OCI-LY3 (cell line): ENCODE measurements around the gene ANKRD33B.

Experiments used
- EZH2phosphoT487 ChIP-seq: fragments of 200-600 bp; shearing (Covaris generic); IDR thresholded peaks from 2 replicates; pipeline ENCODE4 v1.6.1; 2018; ENCODE audit warnings: antibody characterized with exemption, mixed run types, low read depth
- TF ChIP-seq, protein P1 (sequence below): fragments of 200-600, 300-600 bp; sonication (generic); IDR thresholded peaks from 2 replicates; pipeline ENCODE4 v1.5.1; 2014; ENCODE audit warnings: antibody characterized with exemption, low read length, low read depth

DNA sequence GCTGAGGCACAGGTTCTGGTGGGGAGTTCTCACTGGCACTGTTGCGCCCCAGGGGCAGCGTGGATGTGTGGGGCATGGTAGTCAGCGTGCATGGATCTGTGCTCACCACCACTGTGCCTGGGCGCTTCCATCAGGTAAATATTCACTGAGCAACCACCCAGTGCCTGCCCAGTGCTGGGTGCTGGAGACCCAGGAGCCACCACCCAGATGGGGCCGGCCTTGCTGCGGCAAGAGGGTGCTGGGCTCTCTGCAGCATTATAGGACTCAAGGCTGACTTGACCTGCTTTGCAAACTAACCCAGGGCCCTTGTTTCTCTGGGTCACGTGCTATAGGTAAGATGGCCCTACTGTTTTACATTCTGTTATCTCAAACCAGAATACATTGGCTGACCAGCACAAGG is 136.6 kb downstream of the ANKRD33B start:
- TF ChIP-seq, protein P1, sequence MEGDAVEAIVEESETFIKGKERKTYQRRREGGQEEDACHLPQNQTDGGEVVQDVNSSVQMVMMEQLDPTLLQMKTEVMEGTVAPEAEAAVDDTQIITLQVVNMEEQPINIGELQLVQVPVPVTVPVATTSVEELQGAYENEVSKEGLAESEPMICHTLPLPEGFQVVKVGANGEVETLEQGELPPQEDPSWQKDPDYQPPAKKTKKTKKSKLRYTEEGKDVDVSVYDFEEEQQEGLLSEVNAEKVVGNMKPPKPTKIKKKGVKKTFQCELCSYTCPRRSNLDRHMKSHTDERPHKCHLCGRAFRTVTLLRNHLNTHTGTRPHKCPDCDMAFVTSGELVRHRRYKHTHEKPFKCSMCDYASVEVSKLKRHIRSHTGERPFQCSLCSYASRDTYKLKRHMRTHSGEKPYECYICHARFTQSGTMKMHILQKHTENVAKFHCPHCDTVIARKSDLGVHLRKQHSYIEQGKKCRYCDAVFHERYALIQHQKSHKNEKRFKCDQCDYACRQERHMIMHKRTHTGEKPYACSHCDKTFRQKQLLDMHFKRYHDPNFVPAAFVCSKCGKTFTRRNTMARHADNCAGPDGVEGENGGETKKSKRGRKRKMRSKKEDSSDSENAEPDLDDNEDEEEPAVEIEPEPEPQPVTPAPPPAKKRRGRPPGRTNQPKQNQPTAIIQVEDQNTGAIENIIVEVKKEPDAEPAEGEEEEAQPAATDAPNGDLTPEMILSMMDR: no peak
- TF ChIP-seq EZH2phosphoT487: no peak
